SK-N-MC (cell line): ENCODE data around the gene SNRK.

Experiments
- DNase-seq: peaks from one replicate; pipeline ENCODE4 v3.0.0-alpha.2; 2011; ENCODE audit warnings: low read depth, low spot score
- H3K27ac ChIP-seq: fragments of 200-600 bp; sonication (generic); 2 replicates; pipeline ENCODE4 v1.5.1; 2016; ENCODE audit warnings: mixed run types
- H3K36me3 ChIP-seq: fragments of 200-600 bp; sonication (generic); 2 replicates; pipeline ENCODE4 v1.6.1; 2017; ENCODE audit warnings: antibody characterized with exemption, low read length, mixed read lengths; ENCODE audit not compliant: insufficient read depth
- H3K4me3 ChIP-seq: fragments of 200-600 bp; sonication (generic); 2 replicates; pipeline ENCODE4 v1.5.1; 2016
- H3K9ac ChIP-seq: fragments of 200-600 bp; sonication (generic); 2 replicates; pipeline ENCODE4 v1.8.0; 2017; ENCODE audit warnings: mixed run types, mixed read lengths; ENCODE audit not compliant: insufficient read length
- H3K9me3 ChIP-seq: fragments of 200-600 bp; sonication (generic); 2 replicates; pipeline ENCODE4 v1.6.1; 2017; ENCODE audit warnings: low read depth, mild to moderate bottlenecking, antibody characterized with exemption, low read length, moderate library complexity, mixed read lengths
- EZH2 ChIP-seq: fragments of 200-600 bp; sonication (generic); IDR thresholded peaks from one replicate; pipeline ENCODE4 v1.6.1; 2017; ENCODE audit warnings: antibody characterized with exemption
- FOXP2 ChIP-seq: optimal IDR thresholded peaks from 2 replicates; pipeline ENCODE3; 2011; ENCODE audit warnings: mild to moderate bottlenecking, moderate library complexity; ENCODE audit not compliant: insufficient read depth; ENCODE audit errors: extremely low read length, control extremely low read depth
- POLR2AphosphoS5 ChIP-seq: IDR thresholded peaks from 2 replicates; pipeline ENCODE4 v1.6.1; 2012; ENCODE audit warnings: mild to moderate bottlenecking, low read depth, low read length, borderline replicate concordance

Gene SNRK

GRCh38 chr3:43281020-43281419, 5.3 kb upstream of the SNRK start:
- H3K9ac ChIP-seq = no peak overlapping the region
- H3K4me3 ChIP-seq = no peak overlapping the region
- H3K27ac ChIP-seq = no peak overlapping the region
- DNase-seq = no peak
- H3K9me3 ChIP-seq = no peaks in the 10 kb centered on the region
- no peaks in the 10 kb centered on the region for H3K36me3 ChIP-seq
- TF ChIP-seq EZH2 (no peak), POLR2AphosphoS5 (no peak), FOXP2 (no peak)

GRCh38 chr3:43284171-43284570, 2.2 kb upstream of the SNRK start:
- no peaks in the 10 kb centered on the region for H3K9me3 ChIP-seq

DNA sequence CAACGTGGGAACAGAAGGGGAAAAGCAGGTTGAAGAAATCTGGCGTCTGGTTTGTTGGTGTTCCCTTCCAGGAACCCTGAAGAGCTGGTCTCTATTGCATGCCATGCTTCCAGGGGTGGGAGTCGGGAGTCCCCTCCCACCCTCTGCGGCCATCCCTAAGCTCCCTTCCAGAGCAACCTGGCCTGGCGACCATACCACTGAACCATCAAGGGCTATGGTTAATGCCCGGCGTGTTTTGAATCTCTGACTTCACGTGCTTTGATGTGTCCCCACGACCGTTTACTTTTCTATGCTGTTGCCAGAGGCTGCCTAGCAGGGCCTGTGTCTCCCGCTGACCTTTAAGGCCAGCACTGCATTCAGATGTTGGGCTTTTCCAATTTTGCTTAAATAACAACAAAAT, 696 bp upstream of the SNRK start:
- no peak for DNase-seq
- no peaks in the 10 kb centered on the region for H3K9me3 ChIP-seq
- H3K4me3 ChIP-seq = peak overlapping the region; percentile 81
- no peak overlapping the region for H3K9ac ChIP-seq
- no peaks in the 10 kb centered on the region for H3K36me3 ChIP-seq
- TF ChIP-seq POLR2AphosphoS5 (no peak), FOXP2 (no peak), EZH2 (no peak)
- H3K27ac ChIP-seq = no peak overlapping the region

More at GRCh38 chr3:43284171-43284570, 2.2 kb upstream of the SNRK start:
- TF ChIP-seq POLR2AphosphoS5 (no peak), FOXP2 (no peak)
- Histone ChIP-seq H3K9ac (no peak overlapping the region), H3K27ac (no peak overlapping the region), H3K36me3 (no peaks in the 10 kb centered on the region), H3K4me3 (no peak overlapping the region)
- no peak for DNase-seq

GRCh38 chr3:43286841-43287499, 630 bp downstream of the SNRK start:
- Histone ChIP-seq H3K36me3 (no peaks in the 10 kb centered on the region), H3K9me3 (no peaks in the 10 kb centered on the region), H3K9ac (peak overlapping the region; percentile 66), H3K4me3 (peak overlapping the region; percentile 81), H3K27ac (no peak overlapping the region)
- no peak for DNase-seq
- no peak for TF ChIP-seq FOXP2
- TF ChIP-seq EZH2 = no peak
- no peak for TF ChIP-seq POLR2AphosphoS5

GRCh38 chr3:43287500-43287873, 1.1 kb downstream of the SNRK start:
- H3K36me3 ChIP-seq = no peaks in the 10 kb centered on the region
- no peaks in the 10 kb centered on the region for H3K9me3 ChIP-seq
- H3K4me3 ChIP-seq = peak overlapping the region; percentile 81
- DNase-seq = no peak
- TF ChIP-seq FOXP2 (no peak), EZH2 (no peak), POLR2AphosphoS5 (no peak)
- no peak overlapping the region for H3K27ac ChIP-seq
- no peak overlapping the region for H3K9ac ChIP-seq

DNA sequence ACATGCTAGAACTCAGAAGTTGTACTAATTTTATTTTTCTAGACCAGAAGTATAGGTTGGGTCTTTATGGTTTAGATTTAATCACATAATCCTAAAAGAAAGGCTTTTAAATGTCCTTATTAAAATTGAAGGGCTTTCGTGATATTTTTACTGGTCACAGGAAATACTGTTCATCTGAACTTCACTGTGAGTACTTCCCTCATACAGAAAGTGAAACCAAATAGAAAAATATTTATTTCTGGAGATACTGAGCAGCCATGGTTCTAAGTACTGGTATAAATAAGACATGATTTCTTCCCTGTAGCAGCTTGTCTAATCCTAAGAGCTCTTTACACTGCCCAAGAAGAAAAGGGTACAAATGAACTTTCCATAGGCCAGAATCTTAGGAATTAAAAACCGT, 2.0 kb downstream of the SNRK start:
- DNase-seq = no peak
- no peak overlapping the region for H3K27ac ChIP-seq
- TF ChIP-seq EZH2 (no peak), POLR2AphosphoS5 (no peak), FOXP2 (no peak)
- H3K9ac ChIP-seq = no peak overlapping the region
- no peak overlapping the region for H3K4me3 ChIP-seq
- no peaks in the 10 kb centered on the region for H3K9me3 ChIP-seq
- no peaks in the 10 kb centered on the region for H3K36me3 ChIP-seq

DNA sequence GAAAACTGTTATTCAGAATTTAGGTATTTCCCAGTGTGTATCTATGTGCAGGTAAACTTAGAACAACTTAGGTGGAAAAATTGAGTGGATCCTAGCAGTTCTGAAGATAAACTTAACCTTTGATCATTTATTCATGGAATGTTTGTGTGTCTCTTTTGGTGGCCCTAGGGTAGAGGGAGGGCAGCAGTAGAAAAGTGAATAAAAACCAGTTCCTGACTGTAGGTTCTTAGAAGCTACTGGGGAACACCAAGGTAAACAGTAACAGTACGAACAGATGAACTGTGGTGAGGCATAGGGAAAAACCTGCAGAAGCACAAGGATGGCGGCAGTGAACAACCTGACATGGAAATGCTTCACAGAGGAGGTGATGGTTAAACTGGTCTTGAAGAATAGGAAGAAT, 2.5 kb downstream of the SNRK start:
- Histone ChIP-seq H3K27ac (no peak overlapping the region), H3K9ac (no peak overlapping the region), H3K9me3 (no peaks in the 10 kb centered on the region), H3K4me3 (no peak overlapping the region), H3K36me3 (no peaks in the 10 kb centered on the region)
- TF ChIP-seq EZH2 = no peak
- no peak for TF ChIP-seq FOXP2
- TF ChIP-seq POLR2AphosphoS5 = no peak
- no peak for DNase-seq

DNA sequence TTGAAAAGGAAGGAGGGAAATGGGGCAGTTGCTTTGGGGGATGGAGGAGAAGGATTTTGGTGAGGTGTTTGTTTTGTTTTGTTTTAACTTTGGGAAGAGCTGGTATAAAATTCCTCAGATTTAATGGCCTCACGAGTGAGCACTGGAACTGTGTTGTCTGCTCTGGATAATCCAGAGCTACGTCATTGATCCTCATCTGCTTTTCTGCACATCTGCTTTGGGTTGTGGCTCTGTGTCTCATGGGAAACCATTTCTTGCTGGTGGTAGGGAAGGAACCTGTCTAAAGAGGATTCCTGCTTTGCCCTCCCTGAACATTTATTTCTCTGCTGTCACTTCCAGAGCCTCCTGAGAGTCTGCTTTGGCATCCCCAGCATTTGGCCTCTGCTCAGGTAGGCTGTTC, 3.1 kb downstream of the SNRK start:
- Histone ChIP-seq H3K9me3 (no peaks in the 10 kb centered on the region), H3K36me3 (no peaks in the 10 kb centered on the region), H3K9ac (no peak overlapping the region), H3K27ac (no peak overlapping the region), H3K4me3 (no peak overlapping the region)
- DNase-seq = no peak
- TF ChIP-seq POLR2AphosphoS5 (no peak), FOXP2 (no peak), EZH2 (no peak)

- TF ChIP-seq POLR2AphosphoS5 (no peak), EZH2 (no peak)
- H3K9me3 ChIP-seq = no peaks in the 10 kb centered on the region
- no peaks in the 10 kb centered on the region for H3K36me3 ChIP-seq
- no peak overlapping the region for H3K4me3 ChIP-seq
- H3K27ac ChIP-seq = no peak overlapping the region
- DNase-seq = no peak
- no peak overlapping the region for H3K9ac ChIP-seq
Observed at GRCh38 chr3:43289841-43290470, 3.6 kb downstream of the SNRK start.
